ENCODE measurements around the gene IQCH. TPM values are rescaled to one million over a fixed set of nuclear protein-coding genes. Genes with fewer than 3 reads are reported as not detected.

IQCH gene
- total RNA-seq, 1 experiment from 2014 or later: 1.1 TPM

- WGBS (ENCODE audit: extremely low coverage, insufficient read length, low lambda C conversion rate): no CpG with 5 or more reads among the region's 3 CpGs
Observed at GRCh38 chr15:67224889-67225288, 29.7 kb upstream of the IQCH start.

More at GRCh38 chr15:67224889-67225288, 29.7 kb upstream of the IQCH start:
- H3K27me3 ChIP-seq (ENCODE audit: insufficient read depth, low read length): no peaks in the 10 kb centered on the region
- H2AFZ ChIP-seq (ENCODE audit: low read length): no peak overlapping the region
- H3T11ph ChIP-seq (ENCODE audit: low read length): no peak overlapping the region
- Mint-ChIP-seq H3K27me3 (ENCODE audit: low read depth) (no peaks in the 10 kb centered on the region), H3K4me3 (no peak overlapping the region), H3K4me1 (no peaks in the 10 kb centered on the region), H3K36me3 (ENCODE audit: insufficient read depth in 1 of 3, low read depth in 3 of 3) (peaks cover 1 to 11% (median 10%) of the 10 kb centered on the region in 3 experiments; a peak in 4 of 7 replicates), H3K9me3 (no peaks in the 10 kb centered on the region), H3K27ac (no peak overlapping the region)
- no peak overlapping the region for H3K56ac ChIP-seq (ENCODE audit: insufficient read length, low read depth, low read length)
- no peak overlapping the region for H3K27ac ChIP-seq (ENCODE audit: insufficient read length, low read depth, low read length)
- no peak overlapping the region for H3K4ac ChIP-seq (ENCODE audit: low read depth, low read length)
- H2BK12ac ChIP-seq (ENCODE audit: insufficient read length, low read depth, low read length): no peak overlapping the region
- no peak overlapping the region for H2BK120ac ChIP-seq (ENCODE audit: low read depth, low read length, poor library complexity, severe bottlenecking)
- H3K4me2 ChIP-seq (ENCODE audit: insufficient read depth, insufficient read length, low read length): no peak overlapping the region
- H3K9ac ChIP-seq (ENCODE audit: extremely low read depth, insufficient read length, low read length): no peak overlapping the region
- no peaks in the 10 kb centered on the region for H3K4me1 ChIP-seq (ENCODE audit: insufficient read depth, low read length)
- H3K79me2 ChIP-seq (ENCODE audit: insufficient read depth, low read length): no peaks in the 10 kb centered on the region
- H4K20me1 ChIP-seq (ENCODE audit: control insufficient read depth, insufficient read depth, insufficient read length): no peaks in the 10 kb centered on the region
- no peak overlapping the region for H2BK20ac ChIP-seq (ENCODE audit: low read depth, low read length, poor library complexity, severe bottlenecking)
- no peak overlapping the region for H3K18ac ChIP-seq (ENCODE audit: insufficient read length, low read depth, low read length)
- no peaks in the 10 kb centered on the region for H3K23me2 ChIP-seq (ENCODE audit: insufficient read length, low read depth, low read length, poor library complexity, severe bottlenecking)
- H3K23ac ChIP-seq (ENCODE audit: insufficient read length, low read depth, low read length): no peak overlapping the region
- no peaks in the 10 kb centered on the region for H3K9me3 ChIP-seq (ENCODE audit: control insufficient read depth, low read depth, low read length)
- H4K8ac ChIP-seq (replicated peaks; ENCODE audit: insufficient read length, low read depth, low read length): no peak overlapping the region
- no peak overlapping the region for H2AK5ac ChIP-seq (ENCODE audit: insufficient read length, low read length)
- no peak for DNase-seq
- TF ChIP-seq CTCF (conservative IDR thresholded peaks at IDR 0.05): no peak
- no peak overlapping the region for H3K14ac ChIP-seq (ENCODE audit: insufficient read depth, low read length)
- no peak overlapping the region for H2BK15ac ChIP-seq (ENCODE audit: low read depth, low read length)
- no peak overlapping the region for H4K91ac ChIP-seq (ENCODE audit: insufficient read length, low read depth, low read length)
- no peak overlapping the region for H4K5ac ChIP-seq (ENCODE audit: insufficient read length, low read depth, low read length)
- no peaks in the 10 kb centered on the region for H3K79me1 ChIP-seq (ENCODE audit: insufficient read depth, low read depth, low read length, poor library complexity, severe bottlenecking)
- no peak overlapping the region for H2BK5ac ChIP-seq (ENCODE audit: insufficient read length, low read length)

Measured in H9 (cell line).